HFFc6 (cell line): Measurements from ENCODE around the gene KCNC1. TPM values are rescaled to one million over a fixed set of nuclear protein-coding genes. Genes with fewer than 3 reads are reported as not detected.

Experiments
- DNase-seq: peaks from one replicate; pipeline ENCODE4 v3.0.0-alpha.2; 2018
- H3K27ac Mint-ChIP-seq: 2 replicates; pipeline ENCODE4 v1.8.0; 2020; ENCODE audit warnings: mild to moderate bottlenecking, mixed read lengths
- H3K27me3 Mint-ChIP-seq: 2 replicates; pipeline ENCODE4 v1.8.0; 2021; ENCODE audit warnings: mild to moderate bottlenecking, moderate library complexity, mixed read lengths; ENCODE audit not compliant: insufficient read depth
- H3K36me3 Mint-ChIP-seq: 2 replicates; pipeline ENCODE4 v1.8.0; 2021; ENCODE audit warnings: low read depth, mixed read lengths
- H3K4me1 Mint-ChIP-seq: 2 replicates; pipeline ENCODE4 v1.8.0; 2020; ENCODE audit warnings: low read depth, mixed read lengths
- H3K4me3 Mint-ChIP-seq: 2 replicates; pipeline ENCODE4 v1.8.0; 2020; ENCODE audit warnings: mild to moderate bottlenecking, moderate library complexity, mixed read lengths
- H3K9me3 Mint-ChIP-seq: 2 replicates; pipeline ENCODE4 v1.8.0; 2020; ENCODE audit warnings: mild to moderate bottlenecking, mixed read lengths
- CTCF ChIP-seq: fragments of 200-600 bp; sonication (generic); IDR thresholded peaks from 2 replicates; pipeline ENCODE4 v1.5.0; 2021; ENCODE audit warnings: antibody characterized with exemption, mild to moderate bottlenecking
- total RNA-seq, 6 experiments: library from RNA; stranded (reverse); fragmentation: NEBNext Ultra II Directional; extraction: Animal tissue kit (Norgen Biotek cat#: 25700); gene quantifications; 2 replicates in 1 of 6; 3 replicates in 5 of 6; pipeline ENCODE4 v1.2.3, GENCODE V29; 2021

Gene KCNC1
- total RNA-seq, 6 experiments from 2014 or later, result not detected

- H3K27me3 Mint-ChIP-seq, result peaks cover 21% of the 10 kb centered on the region
- peaks cover 3% of the 10 kb centered on the region for H3K9me3 Mint-ChIP-seq
- H3K4me3 Mint-ChIP-seq, result no peak overlapping the region
- H3K27ac Mint-ChIP-seq, result no peak overlapping the region
- H3K4me1 Mint-ChIP-seq, result no peaks in the 10 kb centered on the region
- no peak for DNase-seq
- no peaks in the 10 kb centered on the region for H3K36me3 Mint-ChIP-seq
- TF ChIP-seq CTCF, result no peak
Measured at GRCh38 chr11:17707830-17708229, 26.8 kb upstream of the KCNC1 start.

- Mint-ChIP-seq H3K27ac (no peak overlapping the region), H3K36me3 (no peaks in the 10 kb centered on the region)
Measured at GRCh38 chr11:17711836-17712235, 22.7 kb upstream of the KCNC1 start.

GRCh38 chr11:17713851-17714250, 20.7 kb upstream of the KCNC1 start:
- no peak for TF ChIP-seq CTCF
- H3K27me3 Mint-ChIP-seq, result peaks cover 22% of the 10 kb centered on the region
- H3K4me1 Mint-ChIP-seq, result no peaks in the 10 kb centered on the region
- no peak overlapping the region for H3K27ac Mint-ChIP-seq
- no peak overlapping the region for H3K4me3 Mint-ChIP-seq
- no peak for DNase-seq
- H3K9me3 Mint-ChIP-seq, result no peaks in the 10 kb centered on the region
- H3K36me3 Mint-ChIP-seq, result no peaks in the 10 kb centered on the region

More at GRCh38 chr11:17711836-17712235, 22.7 kb upstream of the KCNC1 start:
- H3K4me1 Mint-ChIP-seq, result no peaks in the 10 kb centered on the region
- no peak for TF ChIP-seq CTCF
- H3K27me3 Mint-ChIP-seq, result peaks cover 15% of the 10 kb centered on the region
- DNase-seq, result no peak
- no peak overlapping the region for H3K4me3 Mint-ChIP-seq
- H3K9me3 Mint-ChIP-seq, result no peaks in the 10 kb centered on the region

GRCh38 chr11:17714356-17714854, 20.2 kb upstream of the KCNC1 start:
- peaks cover 20% of the 10 kb centered on the region for H3K27me3 Mint-ChIP-seq
- H3K9me3 Mint-ChIP-seq, result no peaks in the 10 kb centered on the region
- H3K4me1 Mint-ChIP-seq, result no peaks in the 10 kb centered on the region
- no peak overlapping the region for H3K4me3 Mint-ChIP-seq
- no peak overlapping the region for H3K27ac Mint-ChIP-seq
- no peak for TF ChIP-seq CTCF
- no peaks in the 10 kb centered on the region for H3K36me3 Mint-ChIP-seq
- DNase-seq, result no peak

- Mint-ChIP-seq H3K36me3 (no peaks in the 10 kb centered on the region), H3K4me1 (no peaks in the 10 kb centered on the region), H3K27me3 (peaks cover 18% of the 10 kb centered on the region), H3K27ac (no peak overlapping the region), H3K9me3 (no peaks in the 10 kb centered on the region), H3K4me3 (no peak overlapping the region)
- TF ChIP-seq CTCF, result no peak
- no peak for DNase-seq
Measured at GRCh38 chr11:17714870-17715269, 19.7 kb upstream of the KCNC1 start.

- no peak for DNase-seq
- Mint-ChIP-seq H3K9me3 (no peaks in the 10 kb centered on the region), H3K27me3 (peaks cover 22% of the 10 kb centered on the region), H3K4me1 (no peaks in the 10 kb centered on the region), H3K27ac (no peak overlapping the region), H3K36me3 (no peaks in the 10 kb centered on the region), H3K4me3 (no peak overlapping the region)
- TF ChIP-seq CTCF, result no peak
Measured at GRCh38 chr11:17716807-17717206, 17.8 kb upstream of the KCNC1 start.
